VCaP (cell line): ENCODE data around the gene LENEP.

Experiments
- H3K27ac ChIP-seq: fragments of 450-650 bp; 2 replicates; pipeline ENCODE4 v1.5.1; 2017
- TF ChIP-seq, protein P1 (sequence below): fragments of 450-650 bp; conservative IDR thresholded peaks from 2 replicates; pipeline ENCODE4 v1.5.1; 2017; ENCODE audit warnings: mild to moderate bottlenecking, moderate library complexity

LENEP gene

DNA sequence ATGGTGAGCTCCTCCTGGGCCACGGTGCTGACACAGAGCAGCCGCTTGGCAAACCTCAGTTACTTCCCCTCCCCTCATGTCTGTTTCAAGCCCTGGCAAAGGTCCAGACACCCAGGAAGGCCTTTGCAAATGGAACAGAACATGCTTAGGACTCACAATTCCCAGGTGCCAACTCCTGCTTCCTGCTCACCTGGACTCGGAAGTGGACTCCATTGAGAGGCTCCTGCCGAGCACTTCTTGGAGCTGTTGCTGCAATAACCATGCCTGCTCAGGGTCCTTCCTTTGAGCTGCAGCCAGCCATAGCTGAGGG, 29.5 kb downstream of the LENEP start:
- H3K27ac ChIP-seq = peak overlapping the region; percentile 76
- TF ChIP-seq, protein P1, sequence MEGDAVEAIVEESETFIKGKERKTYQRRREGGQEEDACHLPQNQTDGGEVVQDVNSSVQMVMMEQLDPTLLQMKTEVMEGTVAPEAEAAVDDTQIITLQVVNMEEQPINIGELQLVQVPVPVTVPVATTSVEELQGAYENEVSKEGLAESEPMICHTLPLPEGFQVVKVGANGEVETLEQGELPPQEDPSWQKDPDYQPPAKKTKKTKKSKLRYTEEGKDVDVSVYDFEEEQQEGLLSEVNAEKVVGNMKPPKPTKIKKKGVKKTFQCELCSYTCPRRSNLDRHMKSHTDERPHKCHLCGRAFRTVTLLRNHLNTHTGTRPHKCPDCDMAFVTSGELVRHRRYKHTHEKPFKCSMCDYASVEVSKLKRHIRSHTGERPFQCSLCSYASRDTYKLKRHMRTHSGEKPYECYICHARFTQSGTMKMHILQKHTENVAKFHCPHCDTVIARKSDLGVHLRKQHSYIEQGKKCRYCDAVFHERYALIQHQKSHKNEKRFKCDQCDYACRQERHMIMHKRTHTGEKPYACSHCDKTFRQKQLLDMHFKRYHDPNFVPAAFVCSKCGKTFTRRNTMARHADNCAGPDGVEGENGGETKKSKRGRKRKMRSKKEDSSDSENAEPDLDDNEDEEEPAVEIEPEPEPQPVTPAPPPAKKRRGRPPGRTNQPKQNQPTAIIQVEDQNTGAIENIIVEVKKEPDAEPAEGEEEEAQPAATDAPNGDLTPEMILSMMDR = peak; percentile 19

DNA sequence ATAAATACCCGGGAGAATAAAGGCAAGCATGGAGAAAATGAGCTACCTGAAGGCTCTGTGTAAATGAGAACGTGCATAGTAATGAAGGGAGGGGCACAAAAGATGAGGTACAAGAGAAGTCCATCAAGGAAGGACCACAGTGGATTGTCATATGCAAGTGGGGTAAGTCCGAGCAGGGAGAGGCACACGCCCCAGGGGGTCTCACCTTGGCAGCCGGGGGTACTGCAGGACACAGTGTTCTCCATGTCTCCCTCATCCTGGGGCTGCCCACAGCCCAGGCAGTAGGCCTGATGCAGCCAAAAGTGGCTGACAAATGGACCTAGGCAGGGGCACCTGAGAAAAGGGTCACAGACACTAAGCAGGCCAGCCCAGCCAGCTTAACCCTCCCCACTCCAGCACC, 30.2 kb downstream of the LENEP start:
- H3K27ac ChIP-seq = peak overlapping the region; percentile 76
- TF ChIP-seq, protein P1 = no peak

DNA sequence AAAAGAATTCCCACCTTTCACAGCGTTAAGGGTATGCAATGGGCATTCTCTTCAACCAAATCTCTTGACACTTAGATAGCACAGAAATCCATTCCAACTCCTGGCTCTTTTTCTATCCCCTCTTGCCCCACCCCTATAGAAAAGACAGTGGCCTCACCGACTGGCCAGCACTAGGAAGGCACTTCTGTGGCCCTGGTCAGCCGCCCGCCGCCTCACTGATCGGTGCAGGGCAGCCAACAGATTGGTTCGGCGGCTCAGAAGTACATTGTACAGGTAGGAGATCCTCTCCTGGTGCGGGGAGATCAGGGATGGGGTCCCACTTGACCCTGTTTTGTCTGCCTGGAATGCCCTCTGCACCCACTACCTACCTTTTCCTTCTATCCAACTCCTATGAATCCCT, 30.9 kb downstream of the LENEP start:
- TF ChIP-seq, protein P1 = no peak
- no peak overlapping the region for H3K27ac ChIP-seq

DNA sequence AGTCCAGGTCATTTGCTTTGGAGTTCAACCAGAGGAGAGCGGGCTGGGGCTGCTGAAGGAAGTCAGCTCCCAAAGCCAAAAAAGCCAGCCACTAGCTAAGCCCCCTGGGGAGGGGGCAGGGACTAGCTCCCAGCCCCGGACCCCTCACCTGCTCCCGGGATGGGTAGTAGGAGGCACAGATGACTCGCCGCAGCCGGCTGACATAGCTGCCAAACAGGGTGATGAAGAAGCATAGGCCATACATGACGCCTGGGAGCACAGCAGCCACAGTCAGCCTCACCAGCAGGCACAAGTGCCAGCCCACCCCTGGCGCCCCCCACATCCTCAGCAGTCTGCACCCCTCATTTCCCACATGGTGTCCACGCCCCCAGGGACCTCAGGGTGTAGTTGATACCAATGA, 32.8 kb downstream of the LENEP start:
- TF ChIP-seq, protein P1 = no peak
- no peak overlapping the region for H3K27ac ChIP-seq

DNA sequence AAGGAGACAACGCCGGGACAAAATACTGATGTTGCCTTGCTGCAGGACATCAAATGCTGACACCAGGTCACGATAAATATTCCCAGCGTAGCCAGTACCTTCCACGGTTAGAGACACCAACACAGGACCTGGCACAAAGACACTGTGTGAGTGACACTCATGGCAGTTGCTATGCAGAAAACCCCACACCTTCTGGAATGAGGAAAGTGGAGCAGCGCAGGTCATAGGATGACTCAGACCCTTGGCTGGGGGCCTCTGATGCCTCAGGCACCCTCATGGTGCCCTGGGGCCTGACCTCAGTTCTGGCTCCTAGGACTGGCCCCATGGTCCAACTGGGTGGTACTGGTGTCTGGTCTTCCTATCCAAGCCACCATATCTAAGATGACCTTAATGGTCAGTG, 33.2 kb downstream of the LENEP start:
- TF ChIP-seq, protein P1 = no peak
- no peak overlapping the region for H3K27ac ChIP-seq

DNA sequence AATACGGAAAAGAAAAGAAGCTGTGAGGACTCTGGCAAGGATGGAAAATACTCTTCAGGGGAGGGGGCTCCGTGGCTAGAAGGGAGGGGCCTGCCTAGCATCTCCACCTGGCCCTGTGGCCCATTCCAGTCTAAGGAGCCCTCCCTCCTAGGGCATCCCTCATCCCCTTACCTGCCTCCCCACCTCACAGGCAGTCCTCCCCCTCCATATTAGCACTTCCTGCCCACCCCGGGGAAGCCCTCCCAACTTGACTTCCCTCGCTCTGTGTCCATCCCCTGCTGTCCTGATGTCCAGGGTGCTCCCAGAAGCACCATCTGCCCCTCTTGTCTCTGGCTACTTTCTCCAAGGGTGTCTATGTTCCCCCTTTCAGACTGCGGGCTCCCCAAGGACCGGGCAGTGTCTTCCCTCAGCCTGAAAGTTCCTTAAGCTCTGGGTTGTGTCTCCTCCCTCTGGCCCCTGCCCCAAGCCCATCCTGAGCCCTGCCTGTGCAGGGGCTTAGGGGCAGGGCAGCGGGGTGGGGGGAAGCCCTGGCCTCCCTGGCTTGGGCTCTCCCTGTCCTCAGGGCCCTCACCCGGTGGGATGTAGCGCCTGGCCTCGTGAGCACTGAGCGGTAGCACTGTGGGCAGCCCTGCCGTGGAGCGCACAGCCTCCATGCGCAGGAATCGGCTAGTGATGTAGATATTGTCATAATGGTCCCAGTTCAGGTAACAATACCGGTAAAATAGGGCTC, 36.3 kb downstream of the LENEP start:
- H3K27ac ChIP-seq = no peak overlapping the region
- TF ChIP-seq, protein P1 = no peak

DNA sequence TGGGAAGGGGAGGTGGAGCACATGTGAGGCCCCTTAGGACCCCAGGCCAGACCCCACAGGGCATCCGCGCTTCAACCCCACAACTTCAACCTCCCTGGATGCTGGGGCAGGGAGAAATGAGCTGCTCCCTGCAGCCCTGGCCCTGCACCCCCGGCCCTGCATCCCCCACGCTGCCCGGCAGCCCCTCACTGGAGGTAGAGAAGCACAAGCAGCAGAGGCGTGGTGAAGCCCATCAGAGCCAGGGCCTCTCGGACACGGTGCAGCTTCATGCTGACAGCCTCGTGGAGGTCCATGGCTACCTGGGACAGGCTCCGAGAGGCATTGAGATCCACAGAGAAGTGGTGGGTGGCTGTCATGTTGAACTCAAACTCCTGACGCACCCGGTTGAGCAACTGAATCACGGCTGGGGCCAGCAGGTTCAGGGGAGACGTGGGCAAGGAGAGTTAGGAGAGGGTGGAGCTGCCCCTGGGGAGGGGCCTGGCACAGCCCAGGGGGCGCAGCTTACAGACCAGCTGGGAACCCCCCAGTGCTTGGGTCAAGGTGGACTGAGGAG, 36.9 kb downstream of the LENEP start:
- TF ChIP-seq, protein P1 = no peak
- no peak overlapping the region for H3K27ac ChIP-seq
